Tibial nerve (tissue), 4 donors: Measurements from ENCODE around the gene ATP8B1.

Experiments
- CTCF ChIP-seq, 5 experiments: fragments of 200-600 bp in 3 of 5; fragments of 450-650 bp in 2 of 5; sonication (generic) in 3 of 5; IDR thresholded peaks; one replicate each; pipeline ENCODE4 v1.5.1; 2016 to 2019; ENCODE audit warnings: antibody characterized with exemption in 5 of 5, mild to moderate bottlenecking in 3 of 5, moderate library complexity in 2 of 5
- EP300 ChIP-seq, 2 donors: sonication (generic); formaldehyde crosslinking; IDR thresholded peaks; one replicate each; pipeline ENCODE4 v1.6.1; 2017; ENCODE audit warnings: antibody characterized with exemption in 2 of 2, mild to moderate bottlenecking in 1 of 2

GRCh38 chr18:57785751-57786437, 17.2 kb downstream of the ATP8B1 start:
- TF ChIP-seq CTCF (IDR thresholded peaks at IDR 0.05): no peak
- TF ChIP-seq EP300 (IDR thresholded peaks at IDR 0.05): no peak
